ENCODE results near the gene GFOD2. TPM values are rescaled to one million over a fixed set of nuclear protein-coding genes. Genes with fewer than 3 reads are reported as not detected.
A peak's percentile ranks its signal among the peaks of the same experiment; 100 is the strongest.

Gene GFOD2
- total and polyA plus RNA-seq, 2 of the 13 experiments (the other 11 are each of a cell fraction or from before 2014, with no cell fraction given), result 11.1 to 17.2 TPM

DNA sequence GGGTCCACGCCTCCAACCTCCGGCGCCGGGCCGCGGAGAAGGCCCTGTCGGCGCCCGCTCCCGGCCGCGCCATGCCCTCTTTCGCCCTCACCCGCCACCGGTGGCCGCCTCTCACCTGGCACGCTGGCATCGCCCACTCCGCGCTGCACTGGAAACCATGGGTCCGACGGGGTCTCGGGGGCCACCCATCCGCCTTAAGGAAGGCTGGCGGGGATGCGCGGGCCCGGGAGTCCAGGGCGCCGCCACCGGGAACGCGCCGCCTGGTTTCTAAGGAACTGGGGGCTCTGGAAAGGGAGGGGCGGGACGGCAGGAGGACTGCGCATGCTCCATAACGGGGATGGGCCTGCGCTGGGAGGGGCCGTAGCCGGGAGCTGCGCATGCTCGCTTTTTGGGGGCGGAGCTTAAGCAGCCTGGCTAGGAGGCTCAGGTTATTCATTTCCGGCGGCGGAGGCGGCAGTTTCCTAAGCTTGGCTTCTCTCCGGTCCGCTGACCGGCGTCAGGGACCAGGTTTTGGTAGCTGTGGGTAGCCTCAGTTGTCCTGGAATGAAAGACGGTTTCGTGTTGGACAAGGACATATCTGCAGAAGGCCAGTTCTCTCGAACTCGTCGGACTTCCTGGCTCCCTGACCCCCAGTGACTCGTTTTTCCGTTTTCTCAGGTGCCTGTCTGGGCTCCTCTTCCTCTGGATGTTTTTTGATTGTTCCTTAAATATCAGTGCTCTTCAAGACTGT, at the start of gene GFOD2 (continued):
- TF ChIP-seq, protein P1, sequence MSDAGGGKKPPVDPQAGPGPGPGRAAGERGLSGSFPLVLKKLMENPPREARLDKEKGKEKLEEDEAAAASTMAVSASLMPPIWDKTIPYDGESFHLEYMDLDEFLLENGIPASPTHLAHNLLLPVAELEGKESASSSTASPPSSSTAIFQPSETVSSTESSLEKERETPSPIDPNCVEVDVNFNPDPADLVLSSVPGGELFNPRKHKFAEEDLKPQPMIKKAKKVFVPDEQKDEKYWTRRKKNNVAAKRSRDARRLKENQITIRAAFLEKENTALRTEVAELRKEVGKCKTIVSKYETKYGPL (CRISPR knock-in tag; IDR thresholded peaks at IDR 0.05), result no peak; the same call in 1 of the 2 replicates
- peak; percentile 81 for TF ChIP-seq SPEN (CRISPR knock-in tag; IDR thresholded peaks at IDR 0.05; ENCODE audit: low read depth)
- TF ChIP-seq, protein P2, sequence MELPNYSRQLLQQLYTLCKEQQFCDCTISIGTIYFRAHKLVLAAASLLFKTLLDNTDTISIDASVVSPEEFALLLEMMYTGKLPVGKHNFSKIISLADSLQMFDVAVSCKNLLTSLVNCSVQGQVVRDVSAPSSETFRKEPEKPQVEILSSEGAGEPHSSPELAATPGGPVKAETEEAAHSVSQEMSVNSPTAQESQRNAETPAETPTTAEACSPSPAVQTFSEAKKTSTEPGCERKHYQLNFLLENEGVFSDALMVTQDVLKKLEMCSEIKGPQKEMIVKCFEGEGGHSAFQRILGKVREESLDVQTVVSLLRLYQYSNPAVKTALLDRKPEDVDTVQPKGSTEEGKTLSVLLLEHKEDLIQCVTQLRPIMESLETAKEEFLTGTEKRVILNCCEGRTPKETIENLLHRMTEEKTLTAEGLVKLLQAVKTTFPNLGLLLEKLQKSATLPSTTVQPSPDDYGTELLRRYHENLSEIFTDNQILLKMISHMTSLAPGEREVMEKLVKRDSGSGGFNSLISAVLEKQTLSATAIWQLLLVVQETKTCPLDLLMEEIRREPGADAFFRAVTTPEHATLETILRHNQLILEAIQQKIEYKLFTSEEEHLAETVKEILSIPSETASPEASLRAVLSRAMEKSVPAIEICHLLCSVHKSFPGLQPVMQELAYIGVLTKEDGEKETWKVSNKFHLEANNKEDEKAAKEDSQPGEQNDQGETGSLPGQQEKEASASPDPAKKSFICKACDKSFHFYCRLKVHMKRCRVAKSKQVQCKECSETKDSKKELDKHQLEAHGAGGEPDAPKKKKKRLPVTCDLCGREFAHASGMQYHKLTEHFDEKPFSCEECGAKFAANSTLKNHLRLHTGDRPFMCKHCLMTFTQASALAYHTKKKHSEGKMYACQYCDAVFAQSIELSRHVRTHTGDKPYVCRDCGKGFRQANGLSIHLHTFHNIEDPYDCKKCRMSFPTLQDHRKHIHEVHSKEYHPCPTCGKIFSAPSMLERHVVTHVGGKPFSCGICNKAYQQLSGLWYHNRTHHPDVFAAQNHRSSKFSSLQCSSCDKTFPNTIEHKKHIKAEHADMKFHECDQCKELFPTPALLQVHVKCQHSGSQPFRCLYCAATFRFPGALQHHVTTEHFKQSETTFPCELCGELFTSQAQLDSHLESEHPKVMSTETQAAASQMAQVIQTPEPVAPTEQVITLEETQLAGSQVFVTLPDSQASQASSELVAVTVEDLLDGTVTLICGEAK (IDR thresholded peaks at IDR 0.05), result no peak
- TF ChIP-seq, protein P2 (CRISPR knock-in tag; IDR thresholded peaks at IDR 0.05), result peak; percentile 55; the same call in 1 of the 2 replicates
- TF ChIP-seq EHMT2 (IDR thresholded peaks at IDR 0.05; ENCODE audit: borderline replicate concordance, low read depth, low read length), result no peak
- TF ChIP-seq, protein P3, sequence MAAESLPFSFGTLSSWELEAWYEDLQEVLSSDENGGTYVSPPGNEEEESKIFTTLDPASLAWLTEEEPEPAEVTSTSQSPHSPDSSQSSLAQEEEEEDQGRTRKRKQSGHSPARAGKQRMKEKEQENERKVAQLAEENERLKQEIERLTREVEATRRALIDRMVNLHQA (CRISPR knock-in tag; IDR thresholded peaks at IDR 0.05), result no peak
- TF ChIP-seq ZIK1 (CRISPR knock-in tag; IDR thresholded peaks at IDR 0.05; ENCODE audit: borderline replicate concordance, low read depth), result peak; percentile 88
- no peak; the same call in 1 of the 2 replicates for TF ChIP-seq STAG1 (CRISPR knock-in tag; IDR thresholded peaks at IDR 0.05)
- no peak for TF ChIP-seq ZNF510 (CRISPR knock-in tag; IDR thresholded peaks at IDR 0.05; ENCODE audit: low read depth)
- TF ChIP-seq, protein P4, sequence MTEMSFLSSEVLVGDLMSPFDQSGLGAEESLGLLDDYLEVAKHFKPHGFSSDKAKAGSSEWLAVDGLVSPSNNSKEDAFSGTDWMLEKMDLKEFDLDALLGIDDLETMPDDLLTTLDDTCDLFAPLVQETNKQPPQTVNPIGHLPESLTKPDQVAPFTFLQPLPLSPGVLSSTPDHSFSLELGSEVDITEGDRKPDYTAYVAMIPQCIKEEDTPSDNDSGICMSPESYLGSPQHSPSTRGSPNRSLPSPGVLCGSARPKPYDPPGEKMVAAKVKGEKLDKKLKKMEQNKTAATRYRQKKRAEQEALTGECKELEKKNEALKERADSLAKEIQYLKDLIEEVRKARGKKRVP (CRISPR knock-in tag; IDR thresholded peaks at IDR 0.05), result peak in 1 of 2 experiments; percentile 63; a peak in 1 of 4 replicates
- peak; percentile 64 for TF ChIP-seq MEIS2 (CRISPR knock-in tag; IDR thresholded peaks at IDR 0.05)
- peak; percentile 40; the same call in 1 of the 2 replicates for TF ChIP-seq ZNF558 (CRISPR knock-in tag; IDR thresholded peaks at IDR 0.05; ENCODE audit: borderline replicate concordance)
- no peak for TF ChIP-seq SMARCE1 (IDR thresholded peaks at IDR 0.05; ENCODE audit: borderline replicate concordance)
- no peak; the same call in 1 of the 2 replicates for TF ChIP-seq NR2F6 (IDR thresholded peaks at IDR 0.05)
- no peak; the same call in 1 of the 2 replicates for TF ChIP-seq NR2F6 (CRISPR knock-in tag; IDR thresholded peaks at IDR 0.05)
- no peak for TF ChIP-seq KLF6 (CRISPR knock-in tag; IDR thresholded peaks at IDR 0.05)
- 0 out of 2 replicates have a peak, but pooled peaks have one; percentile 90 for TF ChIP-seq ZNF260 (CRISPR knock-in tag; IDR thresholded peaks at IDR 0.05; ENCODE audit: borderline replicate concordance, low read depth)
- TF ChIP-seq ZNF44 (CRISPR knock-in tag; IDR thresholded peaks at IDR 0.05), result 0 out of 2 replicates have a peak, but pooled peaks have one; percentile 12
- TF ChIP-seq CCAR2 (optimal IDR thresholded peaks at IDR 0.05; ENCODE audit: low read depth, low read length), result no peak
